Measurements from ENCODE around the gene SMARCE1. TPM values are rescaled to one million over a fixed set of nuclear protein-coding genes. Genes with fewer than 3 reads are reported as not detected.

Gene SMARCE1
- total and polyA plus RNA-seq, 9 of the 15 experiments (the other 6 are each of a cell fraction or from before 2014, with no cell fraction given) = 64.1 to 142 (median 114) TPM

DNA sequence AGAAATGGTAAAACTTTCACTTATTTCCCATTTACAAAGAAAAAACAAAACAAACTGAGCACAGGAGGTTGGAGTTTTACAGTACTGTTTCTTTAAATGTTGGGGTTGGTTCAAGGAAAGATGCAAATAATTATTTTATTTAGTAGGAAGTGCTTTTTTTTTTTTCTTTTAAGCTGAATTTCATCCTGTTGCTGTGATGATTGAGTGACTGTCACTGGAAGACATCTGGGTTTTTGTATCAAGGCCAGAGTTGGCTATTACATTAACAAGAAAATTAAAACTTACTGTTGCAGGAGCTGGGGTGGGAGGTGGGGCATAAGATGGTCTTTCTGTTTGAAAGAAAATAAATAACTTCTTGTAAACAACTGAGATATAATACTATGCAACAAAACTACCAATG lies 2.3 kb downstream of the SMARCE1 start (continued):
- TF ChIP-seq CLOCK (CRISPR knock-in tag; IDR thresholded peaks at IDR 0.05; ENCODE audit: borderline replicate concordance) (no peak), HCFC1 (IDR thresholded peaks at IDR 0.05; ENCODE audit: low read depth, low read length) (no peak), ZNF263 (CRISPR knock-in tag; IDR thresholded peaks at IDR 0.05; ENCODE audit: borderline replicate concordance) (no peak), TSC22D4 (tag; IDR thresholded peaks at IDR 0.05) (no peak), KDM5B (IDR thresholded peaks at IDR 0.05; ENCODE audit: insufficient replicate concordance, low read depth, low read length) (no peak), RBM39 (optimal IDR thresholded peaks at IDR 0.05; ENCODE audit: low read depth, low read length) (no peak), ATF6 (CRISPR knock-in tag; IDR thresholded peaks at IDR 0.05) (no peak), SETDB1 (IDR thresholded peaks at IDR 0.05; ENCODE audit: low read length) (no peak)
- TF ChIP-seq, protein P1, sequence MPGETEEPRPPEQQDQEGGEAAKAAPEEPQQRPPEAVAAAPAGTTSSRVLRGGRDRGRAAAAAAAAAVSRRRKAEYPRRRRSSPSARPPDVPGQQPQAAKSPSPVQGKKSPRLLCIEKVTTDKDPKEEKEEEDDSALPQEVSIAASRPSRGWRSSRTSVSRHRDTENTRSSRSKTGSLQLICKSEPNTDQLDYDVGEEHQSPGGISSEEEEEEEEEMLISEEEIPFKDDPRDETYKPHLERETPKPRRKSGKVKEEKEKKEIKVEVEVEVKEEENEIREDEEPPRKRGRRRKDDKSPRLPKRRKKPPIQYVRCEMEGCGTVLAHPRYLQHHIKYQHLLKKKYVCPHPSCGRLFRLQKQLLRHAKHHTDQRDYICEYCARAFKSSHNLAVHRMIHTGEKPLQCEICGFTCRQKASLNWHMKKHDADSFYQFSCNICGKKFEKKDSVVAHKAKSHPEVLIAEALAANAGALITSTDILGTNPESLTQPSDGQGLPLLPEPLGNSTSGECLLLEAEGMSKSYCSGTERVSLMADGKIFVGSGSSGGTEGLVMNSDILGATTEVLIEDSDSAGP (CRISPR knock-in tag; IDR thresholded peaks at IDR 0.05) = no peak
- TF ChIP-seq, protein P2, sequence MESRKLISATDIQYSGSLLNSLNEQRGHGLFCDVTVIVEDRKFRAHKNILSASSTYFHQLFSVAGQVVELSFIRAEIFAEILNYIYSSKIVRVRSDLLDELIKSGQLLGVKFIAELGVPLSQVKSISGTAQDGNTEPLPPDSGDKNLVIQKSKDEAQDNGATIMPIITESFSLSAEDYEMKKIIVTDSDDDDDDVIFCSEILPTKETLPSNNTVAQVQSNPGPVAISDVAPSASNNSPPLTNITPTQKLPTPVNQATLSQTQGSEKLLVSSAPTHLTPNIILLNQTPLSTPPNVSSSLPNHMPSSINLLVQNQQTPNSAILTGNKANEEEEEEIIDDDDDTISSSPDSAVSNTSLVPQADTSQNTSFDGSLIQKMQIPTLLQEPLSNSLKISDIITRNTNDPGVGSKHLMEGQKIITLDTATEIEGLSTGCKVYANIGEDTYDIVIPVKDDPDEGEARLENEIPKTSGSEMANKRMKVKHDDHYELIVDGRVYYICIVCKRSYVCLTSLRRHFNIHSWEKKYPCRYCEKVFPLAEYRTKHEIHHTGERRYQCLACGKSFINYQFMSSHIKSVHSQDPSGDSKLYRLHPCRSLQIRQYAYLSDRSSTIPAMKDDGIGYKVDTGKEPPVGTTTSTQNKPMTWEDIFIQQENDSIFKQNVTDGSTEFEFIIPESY (CRISPR knock-in tag; IDR thresholded peaks at IDR 0.05) = no peak
- TF ChIP-seq, protein P3, sequence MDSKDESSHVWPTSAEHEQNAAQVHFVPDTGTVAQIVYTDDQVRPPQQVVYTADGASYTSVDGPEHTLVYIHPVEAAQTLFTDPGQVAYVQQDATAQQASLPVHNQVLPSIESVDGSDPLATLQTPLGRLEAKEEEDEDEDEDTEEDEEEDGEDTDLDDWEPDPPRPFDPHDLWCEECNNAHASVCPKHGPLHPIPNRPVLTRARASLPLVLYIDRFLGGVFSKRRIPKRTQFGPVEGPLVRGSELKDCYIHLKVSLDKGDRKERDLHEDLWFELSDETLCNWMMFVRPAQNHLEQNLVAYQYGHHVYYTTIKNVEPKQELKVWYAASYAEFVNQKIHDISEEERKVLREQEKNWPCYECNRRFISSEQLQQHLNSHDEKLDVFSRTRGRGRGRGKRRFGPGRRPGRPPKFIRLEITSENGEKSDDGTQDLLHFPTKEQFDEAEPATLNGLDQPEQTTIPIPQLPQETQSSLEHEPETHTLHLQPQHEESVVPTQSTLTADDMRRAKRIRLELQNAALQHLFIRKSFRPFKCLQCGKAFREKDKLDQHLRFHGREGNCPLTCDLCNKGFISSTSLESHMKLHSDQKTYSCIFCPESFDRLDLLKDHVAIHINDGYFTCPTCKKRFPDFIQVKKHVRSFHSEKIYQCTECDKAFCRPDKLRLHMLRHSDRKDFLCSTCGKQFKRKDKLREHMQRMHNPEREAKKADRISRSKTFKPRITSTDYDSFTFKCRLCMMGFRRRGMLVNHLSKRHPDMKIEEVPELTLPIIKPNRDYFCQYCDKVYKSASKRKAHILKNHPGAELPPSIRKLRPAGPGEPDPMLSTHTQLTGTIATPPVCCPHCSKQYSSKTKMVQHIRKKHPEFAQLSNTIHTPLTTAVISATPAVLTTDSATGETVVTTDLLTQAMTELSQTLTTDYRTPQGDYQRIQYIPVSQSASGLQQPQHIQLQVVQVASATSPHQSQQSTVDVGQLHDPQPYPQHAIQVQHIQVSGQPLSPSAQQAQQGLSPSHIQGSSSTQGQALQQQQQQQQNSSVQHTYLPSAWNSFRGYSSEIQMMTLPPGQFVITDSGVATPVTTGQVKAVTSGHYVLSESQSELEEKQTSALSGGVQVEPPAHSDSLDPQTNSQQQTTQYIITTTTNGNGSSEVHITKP (IDR thresholded peaks at IDR 0.05; ENCODE audit: partially characterized antibody) = no peak
